Fibroblast of the aortic adventitia (primary cell): Measurements from ENCODE around the gene KRAS. TPM values are rescaled to one million over a fixed set of nuclear protein-coding genes. Genes with fewer than 3 reads are reported as not detected.

Experiments
- DNase-seq: peaks from one replicate; pipeline ENCODE4 v3.0.0-alpha.2; 2010; ENCODE audit warnings: low read depth
- H3K4me3 ChIP-seq: 2 replicates; pipeline ENCODE4 v1.5.1; 2011; ENCODE audit warnings: low read depth, mild to moderate bottlenecking, control low read depth, low read length, moderate library complexity
- CTCF ChIP-seq: IDR thresholded peaks from 2 replicates; pipeline ENCODE4 v1.5.1; 2011; ENCODE audit warnings: mild to moderate bottlenecking, low read length, control low read depth, inconsistent platforms; ENCODE audit not compliant: insufficient read depth
- total RNA-seq: library from RNA; depleted of rRNA; stranded (reverse); fragments of >200 nt; gene quantifications from 2 replicates; pipeline ENCODE4 v1.2.3, GENCODE V29; 2012; ENCODE audit warnings: low replicate concordance

KRAS gene
- total RNA-seq, 1 donor: 18.6 TPM

DNA sequence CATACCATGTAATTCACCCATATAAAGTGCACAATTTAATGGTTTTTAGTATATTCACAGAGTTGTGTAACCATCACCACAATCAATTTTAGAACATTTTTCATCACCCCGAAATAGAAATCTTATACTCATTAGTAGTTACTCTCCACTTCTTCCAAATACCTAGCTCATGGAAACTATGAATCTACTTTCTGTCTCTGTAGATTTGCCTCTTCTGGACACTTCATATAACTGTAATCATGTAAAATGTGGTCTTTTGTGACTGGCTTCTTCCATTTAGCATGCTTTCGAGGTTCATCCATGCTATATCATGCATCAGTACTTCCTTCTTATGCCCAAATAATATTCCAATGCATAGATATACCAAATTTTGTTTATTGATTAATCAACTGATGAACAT, 66.6 kb downstream of the KRAS start:
- no peak for TF ChIP-seq CTCF
- no peak overlapping the region for H3K4me3 ChIP-seq
- DNase-seq: no peak

DNA sequence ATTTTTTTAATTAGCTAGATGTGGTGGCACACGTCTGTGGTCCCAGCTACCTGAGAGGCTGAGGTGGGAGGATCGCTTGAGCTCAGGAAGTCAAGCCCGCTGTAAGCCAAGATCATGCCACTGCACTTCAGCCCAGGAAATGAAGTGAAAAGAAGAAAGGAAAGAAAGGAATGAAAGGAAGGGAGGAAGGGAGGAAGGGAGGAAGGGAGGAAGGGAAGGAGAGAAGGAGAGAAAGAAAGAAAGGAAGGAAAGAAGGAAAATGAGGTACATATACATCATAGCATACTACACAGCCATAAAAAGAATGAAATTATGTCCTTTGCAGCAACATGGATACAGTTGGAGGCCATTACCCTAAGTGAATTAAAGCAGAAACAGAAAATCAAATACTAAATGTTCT, 68.0 kb downstream of the KRAS start:
- TF ChIP-seq CTCF: no peak
- H3K4me3 ChIP-seq: no peak overlapping the region
- DNase-seq: no peak

- H3K4me3 ChIP-seq: no peak overlapping the region
- DNase-seq: no peak
- no peak for TF ChIP-seq CTCF
Observed at GRCh38 chr12:25162866-25163265, 87.9 kb downstream of the KRAS start.

GRCh38 chr12:25156061-25156460, 94.7 kb downstream of the KRAS start:
- no peak overlapping the region for H3K4me3 ChIP-seq
- no peak for TF ChIP-seq CTCF
- no peak for DNase-seq

DNA sequence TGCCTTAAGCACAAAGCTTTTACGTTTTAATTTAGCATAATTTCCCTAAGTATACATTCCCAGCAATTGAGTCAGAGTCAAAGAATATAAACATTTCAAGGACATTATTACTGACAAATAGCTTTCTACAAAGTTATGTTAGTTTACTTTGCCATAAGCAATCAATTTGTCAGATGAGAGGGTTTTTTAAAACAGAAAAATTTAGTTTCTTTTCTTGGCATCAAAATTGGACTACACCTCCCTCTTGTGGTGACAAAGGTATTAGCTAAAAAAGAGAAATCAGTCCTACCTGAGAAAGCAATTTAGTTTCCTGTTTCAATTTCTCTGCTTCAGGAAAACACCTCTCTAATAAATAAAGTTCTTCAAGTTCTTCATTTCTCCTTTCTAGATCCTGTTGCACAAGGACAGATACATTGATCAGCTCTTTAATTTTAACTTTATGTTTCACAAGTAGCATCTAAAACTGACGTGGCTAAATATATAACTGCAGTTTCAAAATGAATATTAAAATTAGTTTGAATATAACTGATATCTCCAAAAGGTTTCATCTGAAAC, 95.6 kb downstream of the KRAS start:
- peak; percentile 53 for DNase-seq
- TF ChIP-seq CTCF: peak; percentile 71
- H3K4me3 ChIP-seq: no peak overlapping the region

Other genes with a start within 250 kb of the KRAS start
- 0.18 and 4.2 TPM in 2 replicates for gene DNAI7, start 55.8 kb downstream of the KRAS start, total RNA-seq
- 20.6 and 41.7 TPM in 2 replicates for gene ETFRF1, start 55.7 kb downstream of the KRAS start, total RNA-seq